Spleen (tissue), 11 donors: ENCODE results near the gene HSDL1. TPM values are rescaled to one million over a fixed set of nuclear protein-coding genes. Genes with fewer than 3 reads are reported as not detected.

ENCODE experiments used
- DNase-seq: peaks from one replicate; pipeline ENCODE4 v3.0.0-alpha.2; 2020
- H3K27ac ChIP-seq, 8 donors: fragments of 200-600 bp; sonication (generic) in 7 of 8; 1 replicate in 4 of 8; 2 replicates in 4 of 8; pipeline versions ENCODE4 v1.5.0 to v1.8.0; 2016 to 2021; ENCODE audit warnings: inconsistent platforms in 4 of 8, mild to moderate bottlenecking in 4 of 8, moderate library complexity in 1 of 8
- H3K27me3 ChIP-seq, 7 donors: fragments of 200-600 bp; sonication (generic) in 6 of 7; replicated peaks in 1 of 7; 1 replicate in 4 of 7; 2 replicates in 3 of 7; pipeline versions ENCODE4 v1.5.0 to v1.8.0; 2016 to 2021; ENCODE audit warnings: inconsistent platforms in 3 of 7, mild to moderate bottlenecking in 1 of 7
- H3K36me3 ChIP-seq, 6 donors: fragments of 200-600 bp; sonication (generic) in 5 of 6; 1 replicate in 4 of 6; 2 replicates in 2 of 6; pipeline versions ENCODE4 v1.5.0 to v1.8.0; 2016 to 2021; ENCODE audit warnings: inconsistent platforms in 2 of 6
- H3K4me1 ChIP-seq, 6 donors: fragments of 200-600 bp; sonication (generic) in 5 of 6; 1 replicate in 3 of 6; 2 replicates in 3 of 6; pipeline versions ENCODE4 v1.5.0 to v1.8.0; 2016 to 2021; ENCODE audit warnings: inconsistent platforms in 3 of 6
- H3K4me3 ChIP-seq, 8 donors: fragments of 200-600 bp; sonication (generic) in 7 of 8; 1 replicate in 4 of 8; 2 replicates in 4 of 8; pipeline versions ENCODE4 v1.5.0 to v1.8.0; 2016 to 2021; ENCODE audit warnings: inconsistent platforms in 4 of 8, mild to moderate bottlenecking in 4 of 8, moderate library complexity in 2 of 8
- H3K9me3 ChIP-seq, 8 donors: fragments of 200-600 bp; sonication (generic) in 7 of 8; 1 replicate in 4 of 8; 2 replicates in 4 of 8; pipeline versions ENCODE4 v1.5.0 to v1.8.0; 2016 to 2021; ENCODE audit warnings: inconsistent platforms in 4 of 8
- POLR2A ChIP-seq, 3 donors: fragments of 450-650 bp; IDR thresholded peaks; one replicate each; pipeline ENCODE4 v1.5.1; 2017; ENCODE audit warnings: antibody characterized with exemption in 3 of 3, mild to moderate bottlenecking in 1 of 3
- POLR2AphosphoS5 ChIP-seq, 3 donors: sonication (generic); formaldehyde crosslinking; IDR thresholded peaks; one replicate each; pipeline ENCODE4 v1.5.1; 2017; ENCODE audit warnings: antibody characterized with exemption in 3 of 3
- WGBS, 5 donors: extraction: QIAGEN DNeasy Blood & Tissue Kit in 3 of 5; methylation state at CpG; one replicate each; pipeline versions ENCODE4 v1.1.5 to v1.1.7; 2013 to 2018; 5-methylcytosine and 5-hydroxymethylcytosine counted together
- intact Hi-C: fragments of 100-400 bp; cut with DNase I; formaldehyde crosslinking; loops from one replicate; pipeline ENCODE4 v1.15.0; 2023; ENCODE audit warnings: low total_unique reads
- polyA plus RNA-seq, 3 donors: library from polyadenylated mRNA; stranded (reverse); fragments of 200-250 nt; gene quantifications; one replicate each; pipeline ENCODE4 v1.2.1, GENCODE V29; 2013
- total RNA-seq, 7 donors: library from RNA; depleted of rRNA in 3 of 7; stranded (reverse); fragments of >200 nt in 3 of 7; fragmentation: NEBNext Ultra II Directional in 4 of 7; extraction: Animal tissue kit (Norgen Biotek cat#: 25700) in 4 of 7; gene quantifications; one replicate each; pipeline versions ENCODE4 v1.1.0 to v1.2.1, GENCODE V29; 2016 to 2021
- TF ChIP-seq, protein P1 (sequence below), 11 experiments: fragments of 200-600 bp in 7 of 11; fragments of 450-650 bp in 4 of 11; sonication (generic) in 4 of 11; IDR thresholded peaks in 8 of 11; conservative IDR thresholded peaks in 3 of 11; 1 replicate in 7 of 11; 2 replicates in 4 of 11; pipeline versions ENCODE4 v1.4.0 to v1.8.0; 2016 to 2021; ENCODE audit warnings: antibody characterized with exemption in 11 of 11, inconsistent platforms in 4 of 11, mild to moderate bottlenecking in 1 of 11
- donor health status: healthy with polysubstance abuse.
- donor health status: DM: no; HTN: no; CAD: no; lungs with moderate emphysema.
- donor health status: DM: no; HTN: no; CAD: no.
- donor health status: Bipolar disorder and iron deficiency.
- donor health status: healthy.
- donor health status: DM: no; HTN: no; CAD: no.
- donor health status: DM: yes; HTN: yes; CAD: no.

HSDL1 gene
- total and polyA plus RNA-seq, 10 donors, result 10.1 to 29.0 (median 20.0) TPM

DNA sequence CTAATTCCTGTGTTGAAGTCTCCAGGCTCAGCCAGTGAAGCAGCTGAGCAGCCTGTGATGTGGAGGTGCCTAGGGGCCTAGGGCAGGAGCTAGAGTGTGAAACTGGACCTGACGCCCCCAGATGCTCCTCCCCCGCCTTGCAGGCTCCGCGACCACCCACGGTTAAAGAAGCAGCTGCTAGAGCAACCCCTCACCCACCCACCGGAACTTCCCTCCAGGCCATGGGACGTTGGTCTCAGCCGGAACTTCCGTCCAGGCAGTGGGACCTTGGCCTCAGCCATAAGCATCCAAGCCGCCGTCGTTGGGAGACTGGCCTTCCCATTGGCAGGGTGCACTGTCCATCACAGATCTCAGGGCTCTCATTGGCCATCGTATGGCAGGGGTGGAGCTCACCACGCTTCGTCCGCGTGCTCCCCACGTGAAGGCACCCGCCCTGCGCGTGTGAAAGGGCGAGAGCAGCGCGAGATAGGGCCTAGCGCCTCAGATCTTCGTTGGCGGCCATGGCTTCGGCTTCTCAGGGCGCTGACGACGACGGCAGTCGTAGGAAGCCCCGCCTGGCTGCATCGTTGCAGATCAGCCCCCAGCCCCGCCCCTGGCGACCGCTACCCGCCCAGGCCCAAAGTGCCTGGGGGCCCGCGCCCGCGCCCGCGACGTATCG lies 45.9 kb upstream of the HSDL1 start, which contains the start of gene ADAD2:
TSS of gene ADAD2 (plus strand) at position 427 of the 658 bp plus-strand sequence. CDS start at position 501, 74 bp downstream.
- DNase-seq, result no peak
- Histone ChIP-seq H3K36me3 (no peaks in the 10 kb centered on the region), H3K27me3 (peaks cover 0 to 16% (median 0%) of the 10 kb centered on the region in 7 donors), H3K4me3 (no peak within 1 kb of the TSS), H3K27ac (no peak within 1 kb of the TSS), H3K9me3 (no peaks in the 10 kb centered on the region), H3K4me1 (peaks cover 0 to 24% (median 10%) of the 10 kb centered on the region in 6 donors)
- intact Hi-C loops, result no loop called here
- 83 to 96% (median 92%) methylated on average over 16 to 47 of the region's 47 CpGs for WGBS, 5 donors
- TF ChIP-seq POLR2AphosphoS5 (IDR thresholded peaks at IDR 0.05), result no peak
- no peak for TF ChIP-seq POLR2A (IDR thresholded peaks at IDR 0.05)
- TF ChIP-seq, protein P1, sequence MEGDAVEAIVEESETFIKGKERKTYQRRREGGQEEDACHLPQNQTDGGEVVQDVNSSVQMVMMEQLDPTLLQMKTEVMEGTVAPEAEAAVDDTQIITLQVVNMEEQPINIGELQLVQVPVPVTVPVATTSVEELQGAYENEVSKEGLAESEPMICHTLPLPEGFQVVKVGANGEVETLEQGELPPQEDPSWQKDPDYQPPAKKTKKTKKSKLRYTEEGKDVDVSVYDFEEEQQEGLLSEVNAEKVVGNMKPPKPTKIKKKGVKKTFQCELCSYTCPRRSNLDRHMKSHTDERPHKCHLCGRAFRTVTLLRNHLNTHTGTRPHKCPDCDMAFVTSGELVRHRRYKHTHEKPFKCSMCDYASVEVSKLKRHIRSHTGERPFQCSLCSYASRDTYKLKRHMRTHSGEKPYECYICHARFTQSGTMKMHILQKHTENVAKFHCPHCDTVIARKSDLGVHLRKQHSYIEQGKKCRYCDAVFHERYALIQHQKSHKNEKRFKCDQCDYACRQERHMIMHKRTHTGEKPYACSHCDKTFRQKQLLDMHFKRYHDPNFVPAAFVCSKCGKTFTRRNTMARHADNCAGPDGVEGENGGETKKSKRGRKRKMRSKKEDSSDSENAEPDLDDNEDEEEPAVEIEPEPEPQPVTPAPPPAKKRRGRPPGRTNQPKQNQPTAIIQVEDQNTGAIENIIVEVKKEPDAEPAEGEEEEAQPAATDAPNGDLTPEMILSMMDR (IDR thresholded peaks at IDR 0.05 in 8 of 11, conservative IDR thresholded peaks at IDR 0.05 in 3 of 11), result no peak

DNA sequence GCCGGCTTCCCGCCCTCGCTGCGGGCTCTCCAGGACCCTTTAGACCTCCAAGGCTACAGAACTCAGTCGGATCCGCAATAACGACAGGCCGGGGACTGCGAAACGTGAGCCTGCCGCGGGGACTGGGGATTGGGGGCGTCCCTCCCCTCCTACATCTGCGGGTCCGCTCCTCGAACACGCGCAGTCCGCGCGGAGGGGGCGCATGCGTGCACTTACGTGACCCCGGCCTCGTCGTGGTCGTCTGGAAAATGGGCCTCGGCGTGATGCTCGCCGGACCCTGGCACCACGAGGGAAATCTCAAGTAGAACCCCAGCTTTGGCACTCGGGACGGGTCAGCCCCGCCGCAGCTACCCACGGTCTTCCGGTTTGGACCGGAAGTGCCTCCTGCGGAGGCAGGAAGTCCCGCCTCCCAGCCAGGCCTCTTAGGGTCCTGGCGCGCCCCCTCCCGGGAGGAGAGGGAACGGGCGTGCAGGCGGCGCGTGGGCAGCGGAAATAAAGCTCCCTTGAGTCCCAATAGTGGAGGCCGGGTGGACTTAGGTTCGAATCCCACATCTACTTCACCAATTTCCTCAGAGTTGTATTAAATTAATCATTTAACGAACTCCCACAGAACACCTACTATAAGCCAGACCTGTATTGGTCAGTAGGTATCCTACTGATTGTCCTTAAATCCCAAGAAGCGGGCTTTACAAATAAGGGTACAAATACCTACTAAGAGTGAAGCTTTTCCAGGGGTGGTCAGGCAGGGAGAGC lies 41.9 kb upstream of the HSDL1 start, which contains the start of gene TAF1C:
TSS of gene TAF1C (minus strand) at position 373 of the 753 bp plus-strand sequence. CDS start 2,069 bp downstream, outside the sequence.
- Histone ChIP-seq H3K4me1 (peaks cover 0 to 53% (median 36%) of the 10 kb centered on the region in 6 donors), H3K9me3 (no peaks in the 10 kb centered on the region), H3K27me3 (no peaks in the 10 kb centered on the region), H3K36me3 (peaks cover 0 to 35% (median 18%) of the 10 kb centered on the region in 6 donors), H3K4me3 (peak within 1 kb of the TSS; percentile 74 to 99 (median 92)), H3K27ac (peak within 1 kb of the TSS; percentile 62 to 90 (median 85))
- WGBS, 5 donors, result 2 to 6% (median 2%) methylated on average over 22 to 55 of the region's 55 CpGs
- peak; percentile 98 for DNase-seq
- TF ChIP-seq POLR2AphosphoS5 (IDR thresholded peaks at IDR 0.05), result peak; percentile 91 to 93 (median 91)
- TF ChIP-seq, protein P1 (IDR thresholded peaks at IDR 0.05 in 8 of 11, conservative IDR thresholded peaks at IDR 0.05 in 3 of 11), result peak; percentile 94 to 100 (median 98)
- no peak for TF ChIP-seq POLR2A (IDR thresholded peaks at IDR 0.05)
- intact Hi-C loops, result no loop called here

DNA sequence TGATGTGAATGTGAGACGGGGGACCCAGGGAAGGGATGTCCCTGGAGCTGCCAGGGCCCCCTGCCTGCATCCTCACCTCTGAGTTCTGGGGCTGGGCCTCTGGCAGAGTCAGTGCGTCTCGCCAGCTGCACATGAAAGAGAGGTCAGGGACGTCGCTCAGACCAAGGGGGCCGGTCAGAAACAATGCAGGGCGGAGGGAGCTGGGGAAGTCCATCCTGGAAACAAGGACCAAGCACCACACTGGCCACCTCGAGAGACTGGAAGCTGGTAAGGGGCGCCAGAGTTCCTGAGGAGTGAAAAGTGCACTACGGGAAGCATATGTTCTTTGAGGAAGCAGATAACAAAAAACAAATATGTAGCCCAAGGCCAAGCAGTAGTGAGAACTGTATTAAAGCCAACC lies 39.8 kb upstream of the HSDL1 start:
- Histone ChIP-seq H3K27ac (peak overlapping the region in 7 of 8 donors; percentile 29 to 89 (median 84)), H3K9me3 (no peaks in the 10 kb centered on the region)

More for the DNA sequence above, 39.8 kb upstream of the HSDL1 start:
- Histone ChIP-seq H3K27me3 (no peaks in the 10 kb centered on the region), H3K4me1 (peaks cover 0 to 74% (median 48%) of the 10 kb centered on the region in 6 donors), H3K36me3 (peaks cover 0 to 56% (median 38%) of the 10 kb centered on the region in 6 donors), H3K4me3 (peak overlapping the region in 5 of 8 donors; percentile 74 to 97 (median 91))
- TF ChIP-seq POLR2AphosphoS5 (IDR thresholded peaks at IDR 0.05), result peak; percentile 62 to 86 (median 82)
- TF ChIP-seq, protein P1 (IDR thresholded peaks at IDR 0.05 in 8 of 11, conservative IDR thresholded peaks at IDR 0.05 in 3 of 11), result no peak
- 73 to 89% (median 81%) methylated on average over 10 of the region's 10 CpGs for WGBS, 5 donors
- intact Hi-C loops, result no loop called here
- no peak for DNase-seq
